ENCODE measurements around the gene MMEL1.
"Not testable (repeated sequence)": the region's sequence is repeated elsewhere in the genome, so short reads cannot be mapped to it uniquely, and the experiment has no call there.

MMEL1 gene

GRCh38 chr1:2632561-2633361 lies at the start of gene MMEL1:
Gene MMEL1 (minus strand): TSS chr1:2633016. CDS start chr1:2629484, 3,532 bp downstream.
- no peak for DNase-seq

DNA sequence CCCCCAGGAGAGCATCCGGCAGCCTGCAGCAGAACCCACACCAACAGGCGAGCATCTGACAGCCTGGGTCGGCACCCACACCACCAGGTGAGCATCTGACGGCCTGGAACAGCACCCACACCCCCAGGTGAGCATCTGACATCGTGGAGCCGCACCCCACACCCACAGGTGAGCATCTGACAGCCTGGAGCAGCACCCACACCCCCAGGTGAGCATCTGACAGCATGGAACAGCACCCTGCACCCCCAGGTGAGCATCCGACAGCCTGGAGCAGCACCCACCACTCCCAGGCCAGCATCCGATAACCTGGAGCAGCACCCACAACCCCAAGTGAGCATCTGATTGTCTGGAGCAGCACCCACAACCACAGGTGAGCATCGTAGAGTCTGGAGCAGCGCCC lies 43.9 kb upstream of the MMEL1 start:
- DNase-seq = not testable (repeated sequence)

DNA sequence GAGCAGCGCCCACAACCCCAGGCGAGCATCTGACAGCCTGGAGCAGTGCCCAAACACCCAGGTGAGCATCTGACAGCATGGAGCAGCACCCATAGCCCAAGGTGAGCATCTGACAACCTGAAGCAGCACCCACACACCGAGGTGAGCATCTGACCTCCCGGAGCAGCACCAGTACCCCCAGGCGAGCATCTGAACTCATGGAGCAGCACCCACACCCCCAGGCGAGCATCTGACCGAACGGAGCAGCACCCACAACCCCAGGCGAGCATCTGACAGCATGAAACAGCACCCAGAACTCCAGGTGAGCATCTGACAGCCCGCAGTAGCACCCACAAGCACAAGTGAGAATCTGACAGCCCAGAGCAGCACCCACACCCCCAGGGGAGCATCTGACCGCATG lies 38.8 kb upstream of the MMEL1 start:
- DNase-seq = not testable (repeated sequence)

GRCh38 chr1:2659806-2660205 lies 27.0 kb upstream of the MMEL1 start:
- not testable (repeated sequence) for DNase-seq

DNA sequence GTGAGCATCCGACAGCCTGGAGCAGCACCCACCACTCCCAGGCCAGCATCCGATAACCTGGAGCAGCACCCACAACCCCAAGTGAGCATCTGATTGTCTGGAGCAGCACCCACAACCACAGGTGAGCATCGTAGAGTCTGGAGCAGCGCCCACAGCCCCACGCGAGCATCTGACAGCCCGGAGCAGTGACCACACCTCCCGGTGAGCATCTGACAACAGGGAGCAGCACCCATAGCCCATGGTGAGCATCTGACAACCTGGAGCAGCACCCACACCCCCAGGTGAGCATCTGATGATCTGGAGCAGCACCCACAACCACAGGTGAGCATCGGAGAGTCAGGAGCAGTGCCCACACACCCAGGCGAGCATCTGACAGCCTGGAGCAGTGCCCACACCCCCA lies 25.1 kb upstream of the MMEL1 start:
- DNase-seq = not testable (repeated sequence)

DNA sequence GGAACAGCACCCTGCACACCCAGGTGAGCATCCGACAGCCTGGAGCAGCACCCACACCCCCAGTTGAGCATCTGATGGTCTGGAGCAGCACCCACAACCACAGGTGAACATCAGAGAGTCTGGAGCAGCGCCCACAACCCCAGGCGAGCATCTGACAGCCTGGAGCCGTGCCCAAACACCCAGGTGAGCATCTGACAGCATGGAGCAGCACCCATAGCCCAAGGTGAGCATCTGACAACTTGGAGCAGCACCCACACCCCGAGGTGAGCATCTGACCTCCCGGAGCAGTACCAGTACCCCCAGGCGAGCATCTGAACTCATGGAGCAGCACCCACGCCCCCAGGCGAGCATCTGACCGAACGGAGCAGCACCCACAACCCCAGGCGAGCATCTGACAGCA lies 24.3 kb upstream of the MMEL1 start:
- peak in 2 of 51 donors; percentile 35 to 52 for DNase-seq

DNA sequence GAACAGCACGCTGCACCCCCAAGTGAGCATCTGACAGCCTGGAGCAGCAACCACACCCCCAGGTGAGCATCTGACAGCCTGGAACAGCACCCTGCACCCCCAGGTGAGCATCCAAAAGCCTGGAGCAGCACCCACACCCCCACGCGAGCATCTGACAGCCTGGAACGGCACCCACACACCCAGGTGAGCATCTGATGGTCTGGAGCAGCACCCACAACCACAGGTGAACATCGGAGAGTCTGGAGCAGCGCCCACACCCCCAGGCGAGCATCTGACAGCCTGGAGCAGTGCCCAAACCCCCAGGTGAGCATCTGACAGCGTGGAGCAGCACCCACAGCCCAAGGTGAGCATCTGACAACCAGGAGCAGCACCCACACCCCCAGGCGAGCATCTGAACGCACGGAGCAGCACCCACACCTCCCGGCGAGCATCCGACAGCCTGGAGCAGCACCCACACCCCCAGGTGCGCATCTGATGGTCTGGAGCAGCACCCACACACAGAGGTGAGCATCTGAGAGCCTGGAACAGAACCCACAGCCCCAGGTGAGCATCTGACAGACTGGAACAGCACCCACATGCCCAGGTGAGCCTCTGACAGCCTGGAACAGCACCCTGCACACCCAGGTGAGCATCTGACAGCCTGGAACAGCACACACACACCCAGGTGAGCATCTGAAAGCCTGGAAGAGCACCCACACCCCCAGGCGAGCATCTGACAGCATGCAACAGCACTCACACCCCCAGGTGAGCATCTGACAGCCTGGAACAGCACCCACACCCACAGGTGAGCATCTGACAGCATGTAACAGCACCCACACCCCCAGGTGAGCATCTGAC lies 23.0 kb upstream of the MMEL1 start:
- DNase-seq = peak in 13 of 51 donors; percentile 14 to 58 (median 34)

DNA sequence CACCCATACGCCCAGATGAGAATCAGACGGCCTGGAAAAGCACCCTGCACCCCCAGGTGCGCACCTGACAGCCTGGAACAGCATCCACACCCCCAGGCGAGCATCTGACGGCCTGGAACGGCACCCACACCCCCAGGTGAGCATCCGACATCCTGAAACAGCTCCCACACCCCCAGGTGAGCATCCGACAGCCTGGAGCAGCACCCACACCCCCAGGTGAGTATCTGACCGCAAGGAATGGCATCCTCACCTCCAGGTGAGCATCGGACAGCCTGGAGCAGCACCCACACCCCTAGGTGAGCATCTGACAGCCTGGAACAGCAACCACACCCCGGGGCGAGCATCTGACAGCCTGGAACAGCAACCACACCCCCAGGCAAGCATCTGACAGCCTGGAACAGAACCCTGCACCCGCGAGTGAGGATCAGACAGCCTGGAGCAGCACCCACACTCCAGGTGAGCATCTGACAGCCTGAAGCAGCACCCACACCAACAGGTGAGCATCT lies 21.7 kb upstream of the MMEL1 start:
- peak in 7 of 51 donors; percentile 24 to 44 (median 37) for DNase-seq

DNA sequence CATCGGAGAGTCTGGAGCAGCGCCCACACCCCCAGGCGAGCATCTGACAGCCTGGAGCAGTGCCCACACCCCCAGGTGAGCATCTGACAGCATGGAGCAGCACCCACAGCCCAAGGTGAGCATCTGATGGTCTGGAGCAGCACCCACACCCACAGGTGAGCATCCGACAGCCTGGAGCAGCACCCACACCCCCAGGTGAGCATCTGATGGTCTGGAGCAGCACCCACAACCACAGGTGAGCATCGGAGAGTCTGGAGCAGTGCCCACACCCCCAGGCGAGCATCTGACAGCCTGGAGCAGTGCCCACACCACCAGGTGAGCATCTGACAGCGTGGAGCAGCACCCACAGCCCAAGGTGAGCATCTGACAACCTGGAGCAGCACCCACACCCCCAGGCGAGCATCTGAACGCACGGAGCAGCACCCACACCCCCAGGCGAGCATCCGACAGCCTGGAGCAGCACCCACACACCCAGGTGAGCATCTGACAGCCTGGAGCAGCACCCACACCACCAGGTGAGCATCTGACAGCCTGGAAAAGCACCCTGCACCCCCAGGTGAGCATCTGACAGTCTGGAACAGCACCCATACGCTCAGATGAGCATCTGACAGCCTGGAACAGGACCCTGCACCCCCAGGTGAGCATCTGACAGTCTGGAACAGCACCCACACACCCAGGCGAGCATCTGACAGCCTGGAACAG lies 21.1 kb upstream of the MMEL1 start:
- DNase-seq = peak in 19 of 51 donors; percentile 11 to 86 (median 70)

DNA sequence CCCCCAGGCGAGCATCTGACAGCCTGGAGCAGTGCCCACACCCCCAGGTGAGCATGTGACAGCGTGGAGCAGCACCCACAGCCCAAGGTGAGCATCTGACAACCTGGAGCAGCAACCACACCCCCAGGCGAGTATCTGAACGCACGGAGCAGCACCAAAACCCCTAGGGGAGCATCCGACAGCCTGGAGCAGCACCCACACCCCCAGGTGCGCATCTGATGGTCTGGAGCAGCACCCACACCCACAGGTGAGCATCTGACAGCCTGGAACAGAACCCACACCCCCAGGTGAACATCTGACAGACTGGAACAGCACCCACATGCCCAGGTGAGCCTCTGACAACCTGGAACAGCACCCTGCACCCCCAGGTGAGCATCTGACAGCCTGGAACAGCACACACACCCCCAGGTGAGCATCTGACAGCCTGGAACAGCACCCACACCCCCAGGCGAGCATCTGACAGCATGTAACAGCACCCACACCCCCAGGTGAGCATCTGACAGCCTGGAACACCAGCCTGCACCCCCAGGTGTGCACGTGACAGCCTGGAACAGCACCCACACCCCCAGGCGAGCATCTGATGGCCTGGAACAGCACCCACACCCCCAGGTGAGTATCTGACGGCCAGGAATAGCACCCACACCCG lies 20.2 kb upstream of the MMEL1 start:
- peak in 8 of 51 donors; percentile 21 to 64 (median 44) for DNase-seq

- peak in 12 of 51 donors; percentile 16 to 51 (median 35) for DNase-seq
Measured at GRCh38 chr1:2652152-2652925, 19.5 kb upstream of the MMEL1 start.

DNA sequence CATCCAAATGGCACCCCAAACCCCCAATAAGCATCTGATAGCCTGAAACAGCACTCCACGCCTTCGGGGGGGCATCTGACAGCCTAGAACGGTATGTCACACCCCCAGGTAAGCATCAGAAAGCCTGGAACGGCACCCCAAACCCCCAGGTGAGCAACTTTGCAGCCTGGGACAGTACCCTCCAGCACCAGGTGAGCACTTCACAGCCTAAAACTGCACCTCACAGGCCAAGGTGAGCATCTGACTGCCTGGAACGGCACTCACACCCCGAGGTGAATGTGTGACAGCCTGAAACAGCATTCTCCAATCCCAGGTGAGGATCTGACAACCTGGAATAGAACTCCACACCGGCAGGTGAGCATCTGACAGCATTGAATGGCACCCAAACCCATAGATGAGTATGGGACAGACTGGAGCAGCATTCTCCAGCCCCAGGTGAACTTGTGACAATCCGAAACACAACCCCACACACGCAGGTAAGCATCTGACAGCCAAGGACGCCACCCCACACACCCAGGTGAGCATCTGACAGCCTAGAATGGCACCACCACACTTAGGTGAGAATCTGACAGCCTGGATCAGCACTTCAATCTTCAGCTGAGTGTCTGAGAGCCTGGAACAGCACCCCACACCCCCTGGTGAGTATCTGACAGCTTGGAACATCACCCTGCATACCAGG lies 18.3 kb upstream of the MMEL1 start:
- no peak for DNase-seq

- DNase-seq = no peak
Measured at GRCh38 chr1:2646837-2647236, 14.0 kb upstream of the MMEL1 start.

DNA sequence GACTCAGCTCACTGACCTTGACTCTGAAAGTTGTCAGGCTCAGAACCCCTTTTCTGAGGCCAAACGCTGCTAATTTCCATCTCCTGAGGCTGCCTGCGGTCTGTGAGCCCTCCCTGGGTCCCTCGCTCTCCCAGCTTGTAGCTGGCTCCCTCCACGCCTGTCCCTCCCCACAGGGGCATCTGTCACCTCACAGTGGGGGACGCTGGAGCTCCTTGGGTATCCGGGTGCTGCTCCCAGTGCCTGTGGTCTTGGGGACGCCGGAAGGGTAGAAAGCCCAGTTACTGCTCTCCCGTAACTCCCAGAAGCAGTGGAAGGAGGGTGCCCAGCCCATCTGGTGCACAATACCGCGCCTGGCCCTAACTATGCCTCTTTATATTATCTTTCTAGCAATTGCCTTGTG lies 13.0 kb upstream of the MMEL1 start:
- no peak for DNase-seq

GRCh38 chr1:2645143-2645542 lies 12.3 kb upstream of the MMEL1 start:
- DNase-seq = no peak

GRCh38 chr1:2644591-2645101 lies 11.8 kb upstream of the MMEL1 start:
- no peak for DNase-seq

DNA sequence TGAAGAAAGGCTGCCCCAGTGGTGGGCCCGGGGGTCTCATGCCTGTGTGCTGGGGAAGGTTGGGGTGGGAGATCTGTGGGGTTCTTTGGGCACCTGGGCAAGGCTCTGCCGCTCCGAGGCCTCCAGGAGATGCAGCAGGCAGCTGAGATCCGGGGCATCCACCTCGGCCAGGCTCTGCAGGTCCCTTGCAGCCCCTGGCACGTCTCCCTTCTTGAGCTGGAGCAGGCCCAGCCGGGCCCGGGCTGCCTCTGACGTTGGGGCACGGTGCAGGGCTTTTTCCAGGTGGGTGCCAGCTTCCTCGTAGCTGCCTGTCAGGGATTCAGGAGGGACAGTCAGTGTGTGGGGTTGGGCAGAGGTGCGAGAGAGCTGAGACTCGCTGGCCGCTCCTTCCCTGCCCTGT lies 11.4 kb upstream of the MMEL1 start:
- DNase-seq = no peak

- no peak for DNase-seq
Measured at GRCh38 chr1:2643414-2644077, 10.7 kb upstream of the MMEL1 start.

Measured in hypothalamus (tissue), 51 donors.